AML-193 (cell line): ENCODE data around the gene ADAMTS4.
A peak's percentile ranks its signal among the peaks of the same experiment; 100 is the strongest.

Experiments
- DNase-seq, 2 experiments: peaks; one replicate each; lab custom pipeline; 2025; lab: John Stamatoyannopoulos, UW

ADAMTS4 gene

GRCh38 chr1:161153682-161154337, 45.0 kb downstream of the ADAMTS4 start, which contains the start of gene UFC1:
Gene UFC1, plus strand, starts transcription at chr1:161153978. Its CDS starts 20 bp downstream, at chr1:161153998.
- peak; percentile 87 to 90 for DNase-seq

GRCh38 chr1:161153176-161153575, 45.7 kb downstream of the ADAMTS4 start:
- no peak for DNase-seq

- no peak for DNase-seq
Measured at GRCh38 chr1:161145832-161146231, 53.0 kb downstream of the ADAMTS4 start.

- DNase-seq = no peak
Measured at GRCh38 chr1:161140755-161141400, 58.0 kb downstream of the ADAMTS4 start.

- DNase-seq = peak; percentile 59 to 70
Measured at GRCh38 chr1:161139766-161140165, 59.1 kb downstream of the ADAMTS4 start.

- DNase-seq = no peak
Measured at GRCh38 chr1:161138431-161138830, 60.4 kb downstream of the ADAMTS4 start.

- DNase-seq = no peak
Measured at GRCh38 chr1:161137881-161138280, 61.0 kb downstream of the ADAMTS4 start.
